GM19328 (cell line): Measurements from ENCODE around the gene POLN.

ENCODE experiments used
- ATAC-seq: cut with Tn5 transposase; IDR thresholded peaks from one replicate; pipeline ENCODE4 v1.9.1; 2021; ENCODE audit warnings: mild to moderate bottlenecking, moderate library complexity; ENCODE audit not compliant: unreplicated experiment

POLN gene

DNA sequence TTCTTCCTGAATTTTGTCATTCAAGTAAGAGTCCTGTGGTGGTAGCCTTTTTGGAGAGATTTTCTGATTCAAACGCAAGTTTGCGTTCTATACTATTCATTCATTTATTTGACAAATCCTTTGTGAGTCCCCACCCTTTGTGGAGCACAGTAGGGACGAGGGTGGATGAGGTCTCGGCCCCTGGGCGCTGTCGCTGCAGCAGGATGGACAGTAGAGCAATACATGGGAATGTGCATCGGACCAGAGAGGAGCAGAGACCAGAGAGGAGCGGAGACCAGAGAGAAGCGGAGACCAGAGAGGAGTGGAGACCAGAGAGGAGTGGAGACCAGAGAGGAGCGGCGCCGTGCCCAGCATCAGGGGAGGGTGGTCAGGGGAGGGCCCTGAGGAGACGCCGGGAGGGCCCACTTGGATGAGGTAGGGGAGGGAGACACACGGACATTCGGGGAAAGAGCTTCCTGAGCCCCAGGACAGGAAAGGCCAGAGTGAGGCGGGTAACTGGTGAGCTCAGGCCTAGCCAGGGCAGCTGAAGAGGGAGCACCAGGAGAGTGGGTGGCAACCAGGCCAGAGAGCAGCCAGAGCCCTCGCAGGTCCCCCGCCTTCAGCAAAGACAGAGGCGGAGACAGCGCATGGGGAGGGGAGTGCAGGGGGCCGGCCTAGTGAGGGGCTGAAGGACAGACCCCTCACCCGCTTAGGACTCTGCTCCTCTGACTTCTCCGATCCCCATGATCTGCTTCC lies 115.4 kb downstream of the POLN start:
- ATAC-seq, result no peak

DNA sequence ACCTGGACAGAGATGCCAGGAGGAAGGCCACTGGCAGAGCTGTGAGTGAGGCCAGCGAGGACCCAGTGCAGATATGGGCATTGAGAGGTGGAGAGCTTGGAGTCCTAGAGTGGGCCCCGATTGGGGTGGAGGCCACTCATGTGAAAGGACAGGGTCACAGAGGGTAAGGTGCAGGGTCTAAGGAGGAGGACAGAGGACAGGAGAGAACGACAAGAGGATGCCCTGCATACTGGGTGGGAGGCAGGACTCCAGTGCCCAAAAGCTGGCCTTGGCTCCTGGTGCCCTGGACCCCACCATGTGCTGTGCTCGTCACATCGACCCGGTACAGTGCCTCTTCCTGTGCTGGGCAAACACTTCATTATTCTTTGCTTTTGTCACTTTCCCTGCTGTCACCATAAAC lies 116.1 kb downstream of the POLN start:
- ATAC-seq, result no peak

DNA sequence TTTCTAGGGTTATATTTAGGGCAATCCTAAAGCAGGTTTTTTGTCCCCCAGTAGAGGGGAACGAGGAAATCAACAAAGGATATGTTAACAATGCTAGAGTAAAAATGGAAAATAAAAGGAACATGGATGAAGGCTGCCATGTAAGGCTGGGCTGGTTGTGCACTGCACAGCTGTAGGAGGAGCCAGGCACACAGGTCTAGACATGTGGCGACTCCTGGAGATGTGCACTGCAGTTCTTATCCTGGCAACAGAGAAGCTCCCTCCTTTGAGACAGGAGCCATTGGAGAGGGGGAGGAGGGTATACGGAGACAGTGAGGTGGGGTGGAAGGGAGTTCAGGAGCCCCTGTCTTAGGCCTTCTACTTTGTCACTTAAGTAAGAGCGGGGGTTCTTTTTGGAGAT lies 116.9 kb downstream of the POLN start:
- ATAC-seq, result no peak

DNA sequence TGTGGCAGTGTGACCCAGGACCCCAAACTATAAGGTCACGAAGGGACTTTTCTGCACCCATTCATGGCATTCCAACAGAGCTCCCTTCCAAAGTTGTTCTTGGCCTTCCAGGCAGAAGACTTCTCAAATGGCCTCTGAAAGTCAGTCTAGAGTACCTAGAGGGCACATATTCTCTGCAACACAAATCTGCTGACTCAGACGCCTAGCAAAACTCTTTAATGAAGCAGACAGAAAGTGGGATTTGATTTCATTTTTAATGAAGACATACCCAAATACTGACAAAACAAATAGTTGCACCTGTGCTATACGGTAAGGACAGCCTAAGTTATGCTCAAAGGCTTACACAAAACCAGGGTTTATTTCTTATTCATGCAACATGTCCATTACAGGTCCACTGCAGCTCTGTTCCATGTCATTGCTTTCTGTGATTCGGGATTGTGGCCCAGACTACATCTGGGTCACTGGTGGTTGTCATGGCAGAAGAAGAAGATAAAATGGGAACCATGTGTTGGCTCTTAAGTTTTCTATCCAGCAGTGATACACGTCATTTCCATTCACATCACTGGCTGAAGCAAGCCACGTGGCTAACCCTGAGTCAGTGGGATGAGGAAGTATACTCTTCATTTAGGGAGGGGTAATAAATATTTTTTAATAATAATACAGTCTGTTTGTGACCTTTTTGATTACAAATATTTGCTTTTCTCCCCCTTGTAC lies 125.1 kb downstream of the POLN start:
- no peak for ATAC-seq

DNA sequence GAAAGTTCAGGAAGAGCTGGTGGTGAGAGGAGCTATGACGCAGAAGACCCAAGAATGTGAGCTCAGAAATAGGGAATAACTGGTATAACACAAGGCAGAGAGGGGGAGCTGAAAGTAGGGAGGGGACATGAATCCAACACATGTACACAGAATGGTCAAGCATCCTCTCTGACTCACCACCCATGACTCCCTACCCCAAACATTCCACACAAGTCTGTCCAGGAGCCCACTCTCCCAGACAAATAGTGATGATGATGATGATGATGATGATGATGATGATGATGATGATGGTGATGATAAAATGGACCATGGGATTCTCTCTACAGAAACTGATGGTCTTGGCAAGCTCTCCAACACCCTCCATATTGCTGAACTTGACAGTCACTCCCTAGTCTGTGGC lies 136.4 kb downstream of the POLN start:
- ATAC-seq, result no peak

DNA sequence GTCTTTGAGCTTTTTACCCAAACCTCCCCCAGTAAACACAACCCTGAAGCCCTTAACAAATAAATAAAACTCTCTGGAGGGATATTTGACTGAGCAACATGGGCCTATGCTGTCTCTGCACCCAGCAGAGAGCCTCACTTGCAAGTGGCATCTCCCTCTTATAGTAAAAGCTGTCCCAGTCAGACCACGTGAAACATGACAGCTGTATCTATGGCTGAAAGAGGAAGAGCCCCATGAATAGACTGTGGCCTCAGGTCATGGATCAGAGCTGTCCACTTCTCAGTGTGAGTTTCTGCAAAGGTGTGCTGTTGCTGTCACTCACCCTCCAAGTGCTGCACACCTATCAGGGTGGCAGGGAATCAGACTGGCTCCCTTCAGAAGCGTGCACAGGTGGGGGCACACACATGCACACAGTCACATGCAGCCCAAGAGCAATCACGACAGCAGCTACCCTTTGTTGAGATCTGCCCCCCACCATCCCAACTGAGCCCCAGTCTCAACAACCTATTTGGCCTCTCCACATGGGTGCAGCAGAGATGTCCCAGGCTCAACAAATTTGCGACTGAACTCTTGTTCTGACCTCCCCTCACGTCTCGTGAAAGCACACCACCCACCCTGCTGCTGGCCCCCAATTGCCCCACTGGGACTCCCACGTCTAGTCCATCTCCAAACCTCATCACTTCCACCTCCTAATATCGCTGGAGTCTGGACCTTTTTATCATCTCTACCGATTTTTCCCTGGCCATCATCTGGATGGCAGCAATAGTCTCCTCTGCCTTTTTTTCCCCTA lies 137.2 kb downstream of the POLN start:
- ATAC-seq, result no peak

DNA sequence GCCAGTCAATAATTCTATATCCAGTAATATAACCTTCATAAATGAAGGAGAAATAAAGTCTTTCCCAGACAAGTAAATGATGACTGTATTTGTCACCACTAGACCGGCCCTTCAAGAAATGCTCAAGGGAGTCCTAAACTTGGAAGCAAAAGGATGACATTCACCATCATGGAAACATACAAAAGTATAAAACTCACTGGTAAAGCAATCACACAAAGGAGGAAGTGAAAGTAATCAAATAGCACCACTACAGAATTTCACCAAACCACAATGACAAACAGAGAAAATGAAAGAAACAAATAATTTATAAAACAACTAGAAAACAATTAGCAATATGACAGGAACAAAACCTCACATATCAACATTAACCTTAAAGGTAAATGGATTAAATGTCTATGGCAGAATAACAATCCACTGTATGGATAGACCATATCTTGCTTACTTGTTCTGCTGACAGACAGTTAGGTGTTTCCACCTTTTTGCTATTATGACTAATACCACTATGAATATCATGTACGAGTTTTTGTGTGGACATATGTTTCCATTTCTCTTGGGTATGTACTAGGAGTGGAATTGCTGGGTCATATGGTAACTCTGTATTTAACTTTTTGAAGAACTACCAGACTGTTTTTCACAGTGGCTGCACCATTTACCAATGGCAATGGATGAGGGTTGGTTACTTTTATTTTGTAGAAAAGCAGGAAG lies 137.9 kb downstream of the POLN start:
- ATAC-seq, result no peak

DNA sequence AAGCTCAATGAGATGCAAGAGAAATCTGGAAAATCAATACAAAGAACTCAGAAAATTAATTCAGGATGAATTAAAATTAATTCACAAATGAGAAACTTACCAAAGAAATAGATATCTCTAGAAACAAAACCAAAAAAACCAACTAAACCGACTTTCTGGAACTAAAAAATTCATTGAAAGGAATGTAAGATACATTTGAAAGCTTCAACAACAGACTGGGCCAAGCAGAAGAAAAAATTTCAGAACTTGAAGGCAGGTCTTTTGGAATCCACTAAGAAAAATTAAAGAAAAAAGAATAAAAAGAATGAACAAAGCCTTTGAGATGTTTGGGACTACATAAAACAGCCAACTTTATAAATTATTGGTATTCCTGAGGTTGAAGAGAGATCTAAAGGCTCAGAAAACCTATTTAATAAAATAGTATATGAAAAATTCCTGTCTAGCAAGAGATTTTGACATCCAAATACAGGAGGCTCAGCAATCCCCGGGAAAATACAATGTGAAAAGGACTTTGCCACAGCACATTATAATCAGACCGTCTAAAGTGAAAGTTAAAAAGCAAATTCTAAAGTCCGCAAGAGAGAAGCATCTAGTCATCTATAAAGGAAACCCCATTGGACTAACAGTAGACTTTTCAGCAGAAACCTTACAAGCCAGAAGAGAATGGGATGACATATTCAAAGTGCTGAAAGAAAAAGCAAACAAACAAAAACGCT lies 138.6 kb downstream of the POLN start:
- ATAC-seq, result no peak

DNA sequence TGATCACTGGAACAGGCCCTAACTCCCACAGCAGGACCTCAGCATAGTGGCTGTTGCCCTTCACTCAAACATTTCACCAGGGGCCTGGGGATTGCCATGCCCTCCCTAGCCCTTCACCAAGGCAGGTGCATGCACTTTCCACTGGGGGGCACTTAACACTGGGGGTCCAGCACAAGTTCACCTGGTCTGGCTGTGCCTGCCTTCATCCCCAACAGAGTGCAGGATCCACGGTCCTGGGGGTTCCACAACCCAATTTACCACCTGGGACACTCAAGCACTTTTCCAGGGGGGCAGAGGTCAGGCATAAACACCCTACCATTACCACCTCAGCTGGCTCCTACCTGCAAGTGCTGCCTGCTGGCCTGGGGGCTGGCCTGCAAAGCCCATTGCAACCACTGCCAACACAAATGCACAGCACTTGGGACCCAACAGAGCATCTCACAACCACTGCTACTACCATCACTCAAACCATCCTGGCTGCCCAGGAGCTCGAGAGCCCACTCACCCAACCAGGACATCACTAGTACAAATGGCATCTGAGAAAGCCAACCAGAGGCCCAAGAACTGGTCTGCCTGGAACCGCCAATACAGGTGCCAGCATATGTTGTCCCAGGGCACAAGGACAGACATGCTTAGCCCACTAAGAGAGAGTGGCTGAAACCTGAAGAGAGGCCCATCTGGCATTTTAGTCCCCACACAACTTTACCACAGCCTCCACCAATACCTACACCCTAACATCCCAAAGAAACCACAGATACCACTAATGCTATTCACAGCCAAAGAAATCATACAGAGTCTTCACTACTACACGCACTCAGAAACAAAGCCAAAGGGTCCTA lies 139.7 kb downstream of the POLN start:
- no peak for ATAC-seq

DNA sequence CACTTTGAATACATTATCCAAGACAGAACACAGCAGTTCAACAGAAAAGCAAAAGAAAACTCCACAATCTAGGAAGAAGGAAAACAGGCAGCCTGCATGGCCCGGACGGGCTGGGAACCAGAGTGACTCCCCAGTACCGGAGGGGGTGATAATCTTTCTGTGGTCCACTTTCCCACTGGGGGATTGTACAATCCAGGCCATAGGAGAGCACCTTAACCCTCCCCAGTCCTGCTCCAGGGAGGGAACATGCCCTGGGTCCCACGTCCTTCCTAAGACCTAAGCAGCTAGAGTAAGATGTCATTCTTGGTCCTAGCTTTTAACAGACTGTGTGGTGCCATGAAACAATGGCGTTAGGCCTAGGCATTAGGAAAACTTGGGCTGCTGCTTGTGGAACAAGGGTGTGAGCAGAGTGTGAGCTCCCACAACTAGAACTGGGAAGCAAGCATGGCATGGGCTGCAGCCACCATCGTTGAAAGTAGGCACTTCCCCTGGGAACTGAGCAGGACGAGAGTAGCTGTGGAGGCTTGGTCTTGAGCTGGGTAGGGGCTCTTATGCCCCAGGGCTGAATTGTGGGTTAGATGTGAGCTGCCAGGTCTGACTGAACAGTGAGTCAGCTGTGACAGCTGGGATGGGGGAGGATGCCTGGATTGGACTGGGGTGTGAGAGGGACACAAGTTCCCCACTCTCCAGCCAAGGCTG lies 140.4 kb downstream of the POLN start:
- no peak for ATAC-seq

DNA sequence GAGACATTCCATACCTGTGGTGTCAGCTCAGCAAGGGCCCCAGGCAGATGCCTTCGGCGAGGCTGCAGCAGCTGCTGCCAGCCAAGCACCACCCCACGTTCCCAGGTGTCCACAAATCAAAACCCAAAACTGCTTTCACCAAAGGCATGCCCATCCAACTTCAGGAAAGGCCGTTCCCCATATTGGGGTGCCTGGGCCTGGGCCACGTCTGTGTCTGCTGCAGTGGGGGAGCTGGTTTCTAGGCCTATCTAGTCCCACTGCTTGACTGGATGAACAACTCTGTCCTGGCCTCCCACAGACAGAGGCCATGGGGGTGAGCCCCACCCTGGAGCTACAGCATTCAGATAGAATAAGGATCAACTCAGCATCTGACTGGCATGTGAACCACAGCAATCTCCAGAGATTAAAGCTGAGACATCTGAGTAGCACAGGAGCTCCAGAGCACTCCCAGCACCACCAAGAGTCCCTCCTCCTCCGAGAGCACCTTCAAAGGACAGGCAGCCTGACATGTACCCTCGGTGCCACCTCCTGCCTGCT lies 145.8 kb downstream of the POLN start:
- ATAC-seq, result no peak

DNA sequence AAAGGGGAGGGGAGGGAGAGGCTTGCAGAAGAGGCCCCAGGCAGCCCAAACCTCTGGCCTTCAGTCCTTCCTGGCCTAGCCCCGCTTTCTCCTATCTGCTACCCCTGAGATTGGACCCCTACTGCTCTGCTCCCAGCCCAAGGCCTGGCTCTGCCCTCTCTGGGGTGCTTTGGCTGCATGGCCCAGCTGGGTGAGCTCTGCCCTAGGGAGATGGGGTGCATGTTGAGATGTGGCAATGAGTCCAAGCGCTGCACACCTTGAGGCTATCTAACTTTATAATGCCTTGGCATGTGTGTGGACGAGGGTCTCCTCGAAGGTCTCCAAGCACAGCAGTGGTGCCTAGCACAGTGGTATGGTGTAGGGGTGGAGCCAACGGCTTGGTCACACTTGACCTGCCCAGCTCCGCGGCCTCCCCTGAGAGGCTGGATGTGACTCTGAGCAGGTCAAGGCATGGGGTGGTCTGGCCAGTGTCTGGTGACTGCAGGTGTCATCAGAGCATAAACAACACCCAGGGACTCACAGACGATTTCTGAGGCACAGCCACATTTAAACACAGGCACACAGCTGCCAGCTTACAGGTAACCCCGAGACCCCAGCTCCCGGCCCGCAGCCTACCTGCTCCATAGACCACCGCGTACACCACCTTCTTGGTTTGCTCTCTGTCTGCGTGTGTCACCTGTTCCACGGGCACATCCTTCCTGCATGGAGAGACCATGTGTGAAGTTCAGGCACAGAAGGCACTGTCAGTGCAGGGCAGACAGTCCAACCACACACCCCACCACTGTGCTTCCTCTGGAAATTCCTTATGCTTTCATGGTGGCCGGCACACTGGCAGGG lies 146.5 kb downstream of the POLN start:
- no peak for ATAC-seq

DNA sequence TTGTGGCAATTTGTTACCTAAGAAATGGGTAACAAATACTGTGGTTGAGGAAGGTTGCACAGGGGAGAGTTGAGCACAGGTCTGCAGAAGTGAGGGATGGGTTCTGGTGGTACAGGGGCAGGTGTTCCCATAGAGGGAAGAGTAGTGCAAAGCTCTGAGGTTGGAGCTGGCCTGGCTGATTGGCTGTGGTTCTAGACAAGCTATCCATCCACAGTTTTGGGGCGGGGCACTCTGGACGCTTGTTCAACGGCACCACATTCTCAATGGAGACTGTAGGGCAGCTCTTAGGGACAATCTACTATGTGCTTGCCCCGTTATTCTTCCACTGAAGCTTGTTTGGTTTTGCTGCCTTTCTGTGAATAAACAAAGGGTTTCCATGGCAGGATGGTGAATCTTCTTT lies 147.4 kb downstream of the POLN start:
- no peak for ATAC-seq

DNA sequence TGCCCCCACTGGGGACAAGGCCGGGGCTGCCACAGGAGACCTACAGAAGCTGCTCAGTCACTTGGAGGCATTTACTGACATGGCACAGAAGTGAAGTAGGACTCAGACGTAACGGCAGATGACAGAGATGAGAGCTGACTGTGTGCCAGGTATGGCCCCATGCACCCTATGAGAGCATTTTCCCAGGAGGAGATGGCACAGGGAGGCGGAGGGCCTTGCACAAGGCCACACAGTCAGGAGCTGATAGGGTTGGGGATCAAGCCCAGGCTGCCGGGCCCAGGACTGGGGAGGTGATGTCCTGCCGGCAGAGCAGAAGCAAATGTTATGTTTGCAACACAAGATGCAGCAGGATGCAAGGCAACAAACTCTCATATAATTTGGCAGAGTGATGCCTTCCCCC lies 148.7 kb downstream of the POLN start:
- ATAC-seq, result no peak

DNA sequence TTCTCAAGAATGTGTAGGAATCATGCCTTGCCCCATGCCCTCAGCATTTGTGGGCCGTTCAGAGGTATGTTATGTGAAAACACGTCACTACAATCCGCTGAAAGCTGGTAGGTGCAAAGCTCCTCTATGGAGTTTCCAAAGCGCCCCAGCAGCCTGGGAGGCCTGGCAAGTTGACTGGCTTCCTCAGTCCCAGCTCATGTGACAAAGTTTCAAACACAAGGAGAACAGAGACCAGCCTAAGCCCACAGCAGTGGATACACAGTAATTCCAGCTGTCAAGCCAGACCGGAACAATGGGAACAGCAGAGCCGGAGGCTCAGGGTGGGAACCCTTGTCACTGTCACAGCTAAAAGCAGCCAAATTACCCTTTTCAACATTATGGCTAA lies 149.3 kb downstream of the POLN start:
- no peak for ATAC-seq

DNA sequence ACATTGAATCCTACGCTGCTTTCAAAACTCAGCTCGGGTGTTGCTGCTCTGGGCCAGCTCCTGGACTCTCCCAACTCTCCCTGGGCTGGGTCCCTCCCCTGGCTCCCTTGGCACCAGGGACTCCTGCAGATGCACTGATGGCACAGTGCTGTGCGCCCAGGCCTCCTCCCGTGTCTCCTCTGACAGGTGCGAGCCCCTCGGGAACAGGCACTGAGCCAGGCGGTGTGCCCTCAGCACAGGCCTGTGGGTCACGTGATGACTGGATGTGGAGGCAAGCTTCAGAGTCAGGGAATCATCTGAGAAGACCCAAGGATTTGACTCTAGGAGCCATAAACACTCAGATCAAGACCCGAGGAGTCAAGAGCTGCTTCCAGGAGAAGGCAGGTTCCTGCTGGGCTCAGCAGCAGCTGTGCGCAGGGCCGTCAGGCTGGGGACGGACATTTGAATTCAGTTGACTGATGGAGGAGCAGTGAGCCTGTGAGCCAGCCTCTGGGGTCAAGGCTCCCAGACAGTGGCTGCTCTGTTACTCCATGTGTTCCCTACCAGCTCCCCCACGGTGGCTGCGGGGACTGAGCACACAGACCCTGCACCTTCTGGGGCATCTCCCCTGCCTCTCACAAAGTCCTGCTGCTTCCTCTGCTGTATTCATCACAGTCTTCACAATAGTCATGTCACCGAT lies 149.8 kb downstream of the POLN start:
- ATAC-seq, result no peak

DNA sequence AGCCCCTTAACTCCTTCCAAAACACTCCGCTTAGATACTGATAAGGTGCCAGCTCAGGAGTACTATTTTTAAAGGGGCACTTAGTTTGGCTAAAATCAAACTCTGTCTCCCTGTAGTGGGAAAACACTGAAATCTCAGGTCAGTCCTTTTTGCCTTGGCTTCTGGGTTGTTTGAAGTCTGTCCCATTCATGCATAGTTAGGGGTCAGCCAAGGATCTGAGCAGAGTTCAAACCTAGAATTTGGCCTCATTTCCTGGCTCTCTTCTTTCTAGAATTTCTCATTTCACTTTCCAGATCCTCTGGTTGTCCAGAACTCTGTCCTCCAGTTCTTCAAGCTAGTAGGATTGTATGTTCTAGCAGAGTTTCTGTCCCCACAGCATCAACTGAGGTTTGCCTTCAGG lies 151.3 kb downstream of the POLN start:
- ATAC-seq, result no peak
